ENCODE results near the gene IGF1R. TPM values are rescaled to one million over a fixed set of nuclear protein-coding genes. Genes with fewer than 3 reads are reported as not detected.

The IGF1R gene
- total RNA-seq, 2 donors from 2014 or later: 35.0 to 37.0 TPM

DNA sequence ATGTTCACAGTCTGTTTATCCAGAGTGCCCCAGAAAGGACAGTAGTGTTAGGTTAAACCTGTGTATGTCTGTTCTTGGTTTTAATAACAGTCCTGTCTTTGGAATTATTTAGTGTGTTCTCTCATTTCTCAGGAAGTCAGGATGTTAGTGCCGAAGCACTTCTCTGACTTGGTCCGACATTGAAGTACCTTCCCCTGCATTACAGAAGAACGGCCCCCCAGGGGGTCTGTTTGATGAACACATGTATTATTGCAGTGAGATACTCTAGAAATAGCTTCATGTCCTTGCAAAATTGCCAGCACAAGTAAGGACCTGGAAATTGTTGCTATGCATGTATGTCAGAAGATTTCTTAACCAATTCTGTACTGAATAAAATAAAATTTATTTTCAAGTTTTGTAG, 110.9 kb downstream of the IGF1R start:
- no peaks in the 10 kb centered on the region for H3K36me3 ChIP-seq
- no peak overlapping the region for H3K9ac ChIP-seq (ENCODE audit: low read depth in 2 of 2, low read length in 2 of 2)
- no peak overlapping the region for H3K4me3 ChIP-seq
- no peak overlapping the region for H3K27ac ChIP-seq
- H3K9me3 ChIP-seq: no peaks in the 10 kb centered on the region
- no peaks in the 10 kb centered on the region for H3K4me1 ChIP-seq
- H3K27me3 ChIP-seq: no peaks in the 10 kb centered on the region
- no peak for DNase-seq
- TF ChIP-seq, protein P1, sequence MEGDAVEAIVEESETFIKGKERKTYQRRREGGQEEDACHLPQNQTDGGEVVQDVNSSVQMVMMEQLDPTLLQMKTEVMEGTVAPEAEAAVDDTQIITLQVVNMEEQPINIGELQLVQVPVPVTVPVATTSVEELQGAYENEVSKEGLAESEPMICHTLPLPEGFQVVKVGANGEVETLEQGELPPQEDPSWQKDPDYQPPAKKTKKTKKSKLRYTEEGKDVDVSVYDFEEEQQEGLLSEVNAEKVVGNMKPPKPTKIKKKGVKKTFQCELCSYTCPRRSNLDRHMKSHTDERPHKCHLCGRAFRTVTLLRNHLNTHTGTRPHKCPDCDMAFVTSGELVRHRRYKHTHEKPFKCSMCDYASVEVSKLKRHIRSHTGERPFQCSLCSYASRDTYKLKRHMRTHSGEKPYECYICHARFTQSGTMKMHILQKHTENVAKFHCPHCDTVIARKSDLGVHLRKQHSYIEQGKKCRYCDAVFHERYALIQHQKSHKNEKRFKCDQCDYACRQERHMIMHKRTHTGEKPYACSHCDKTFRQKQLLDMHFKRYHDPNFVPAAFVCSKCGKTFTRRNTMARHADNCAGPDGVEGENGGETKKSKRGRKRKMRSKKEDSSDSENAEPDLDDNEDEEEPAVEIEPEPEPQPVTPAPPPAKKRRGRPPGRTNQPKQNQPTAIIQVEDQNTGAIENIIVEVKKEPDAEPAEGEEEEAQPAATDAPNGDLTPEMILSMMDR (IDR thresholded peaks at IDR 0.05): no peak
- intact Hi-C loops (cut with DNase I): no loop called here

DNA sequence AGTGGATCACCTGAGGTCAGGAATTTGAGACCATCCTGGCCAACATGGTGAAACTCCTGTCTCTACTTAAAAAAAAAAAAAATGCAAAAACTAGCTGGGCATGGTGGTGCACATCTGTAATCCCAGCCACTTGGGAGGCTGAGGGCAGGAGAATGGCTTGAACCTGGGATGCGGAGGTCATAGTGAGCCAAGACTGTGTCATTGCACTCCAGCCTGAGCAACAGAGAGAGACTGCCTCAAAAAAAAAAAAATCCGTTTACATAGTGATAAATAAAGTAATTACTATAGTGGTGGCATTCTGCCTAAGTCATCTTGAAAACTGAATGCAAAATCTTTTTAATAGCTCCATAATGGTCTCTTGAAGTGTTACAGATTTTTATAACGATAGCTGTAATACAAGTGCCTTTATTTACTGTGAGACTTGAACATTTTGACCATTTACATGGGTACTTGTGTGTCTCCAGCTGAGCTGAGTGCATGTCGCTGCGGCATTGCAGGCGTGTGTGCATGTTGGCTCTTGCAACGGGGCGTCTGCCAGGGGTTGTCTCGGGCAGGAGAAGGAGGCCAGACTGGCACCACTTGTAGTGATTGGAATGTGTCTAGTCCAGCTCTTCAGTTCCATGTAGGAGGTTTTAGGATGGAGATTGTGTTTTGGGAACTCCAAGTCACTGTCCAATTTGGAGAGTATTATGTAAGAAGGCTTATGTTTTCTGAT, 111.9 kb downstream of the IGF1R start:
- intact Hi-C loops (cut with DNase I): no loop called here
- Histone ChIP-seq H3K27ac (no peak overlapping the region), H3K9ac (ENCODE audit: low read depth in 2 of 2, low read length in 2 of 2) (no peak overlapping the region), H3K27me3 (no peaks in the 10 kb centered on the region), H3K9me3 (no peaks in the 10 kb centered on the region), H3K36me3 (no peaks in the 10 kb centered on the region), H3K4me3 (no peak overlapping the region), H3K4me1 (no peaks in the 10 kb centered on the region)
- no peak for DNase-seq
- TF ChIP-seq, protein P1 (IDR thresholded peaks at IDR 0.05): no peak

- no peaks in the 10 kb centered on the region for H3K36me3 ChIP-seq
- no peak overlapping the region for H3K4me3 ChIP-seq
- H3K9ac ChIP-seq (ENCODE audit: low read depth in 2 of 2, low read length in 2 of 2): no peak overlapping the region
- no peaks in the 10 kb centered on the region for H3K27me3 ChIP-seq
- H3K4me1 ChIP-seq: no peaks in the 10 kb centered on the region
- TF ChIP-seq, protein P1 (IDR thresholded peaks at IDR 0.05): no peak
- no peaks in the 10 kb centered on the region for H3K9me3 ChIP-seq
- no peak overlapping the region for H3K27ac ChIP-seq
- intact Hi-C loops (cut with DNase I): no loop called here
- DNase-seq: no peak
Observed at GRCh38 chr15:98760975-98761374, 112.6 kb downstream of the IGF1R start.

GRCh38 chr15:98763179-98763578, 114.8 kb downstream of the IGF1R start:
- H3K27me3 ChIP-seq: no peaks in the 10 kb centered on the region
- DNase-seq: no peak
- no peaks in the 10 kb centered on the region for H3K36me3 ChIP-seq
- no peak overlapping the region for H3K27ac ChIP-seq
- H3K9me3 ChIP-seq: no peaks in the 10 kb centered on the region
- H3K4me1 ChIP-seq: no peaks in the 10 kb centered on the region
- no peak overlapping the region for H3K4me3 ChIP-seq
- no peak overlapping the region for H3K9ac ChIP-seq (ENCODE audit: low read depth in 2 of 2, low read length in 2 of 2)
- TF ChIP-seq, protein P1 (IDR thresholded peaks at IDR 0.05): no peak
- intact Hi-C loops (cut with DNase I): no loop called here

GRCh38 chr15:98764291-98764690, 116.0 kb downstream of the IGF1R start:
- no peaks in the 10 kb centered on the region for H3K36me3 ChIP-seq
- no peaks in the 10 kb centered on the region for H3K9me3 ChIP-seq
- no peaks in the 10 kb centered on the region for H3K27me3 ChIP-seq
- DNase-seq: no peak
- H3K4me3 ChIP-seq: no peak overlapping the region
- intact Hi-C loops (cut with DNase I): no loop called here
- H3K4me1 ChIP-seq: no peaks in the 10 kb centered on the region
- no peak overlapping the region for H3K9ac ChIP-seq (ENCODE audit: low read depth in 2 of 2, low read length in 2 of 2)
- no peak overlapping the region for H3K27ac ChIP-seq
- TF ChIP-seq, protein P1 (IDR thresholded peaks at IDR 0.05): no peak

All from colonic mucosa (tissue), 4 donors.